ENCODE results near the gene ATRIP. TPM values are rescaled to one million over a fixed set of nuclear protein-coding genes. Genes with fewer than 3 reads are reported as not detected.

Gene ATRIP
- total RNA-seq, 1 experiment from 2014 or later, result 12.5 TPM

- CTCF ChIA-PET, result no interaction called here
- no peak for DNase-seq
- Mint-ChIP-seq H3K9me3 (ENCODE audit: low read depth, unreplicated experiment) (no peaks in the 10 kb centered on the region), H3K4me1 (ENCODE audit: low read depth, unreplicated experiment) (peaks cover 23% of the 10 kb centered on the region), H3K36me3 (ENCODE audit: insufficient read depth, unreplicated experiment) (peaks cover 65% of the 10 kb centered on the region), H3K4me3 (ENCODE audit: low read depth, unreplicated experiment) (no peak overlapping the region), H3K27ac (ENCODE audit: unreplicated experiment) (no peak overlapping the region), H3K27me3 (ENCODE audit: unreplicated experiment) (no peaks in the 10 kb centered on the region)
- no TSS peak for BruUV-seq (replicated peaks)
- intact Hi-C loops (cut with micrococcal nuclease; ENCODE audit: unreplicated experiment), result no loop called here
- TF ChIP-seq CTCF (IDR thresholded peaks at IDR 0.05; ENCODE audit: unreplicated experiment), result no peak
Measured at GRCh38 chr3:48420561-48420960, 26.0 kb upstream of the ATRIP start.

- no peak for DNase-seq
- intact Hi-C loops (cut with micrococcal nuclease; ENCODE audit: unreplicated experiment), result no loop called here
- Mint-ChIP-seq H3K27ac (ENCODE audit: unreplicated experiment) (no peak overlapping the region), H3K4me1 (ENCODE audit: low read depth, unreplicated experiment) (peaks cover 40% of the 10 kb centered on the region), H3K9me3 (ENCODE audit: low read depth, unreplicated experiment) (no peaks in the 10 kb centered on the region), H3K4me3 (ENCODE audit: low read depth, unreplicated experiment) (no peak overlapping the region), H3K27me3 (ENCODE audit: unreplicated experiment) (no peaks in the 10 kb centered on the region), H3K36me3 (ENCODE audit: insufficient read depth, unreplicated experiment) (peaks cover 58% of the 10 kb centered on the region)
- no peak for TF ChIP-seq CTCF (IDR thresholded peaks at IDR 0.05; ENCODE audit: unreplicated experiment)
- BruUV-seq (replicated peaks), result no TSS peak
- CTCF ChIA-PET, result no interaction called here
Measured at GRCh38 chr3:48422272-48422671, 24.3 kb upstream of the ATRIP start.

- peaks cover 62% of the 10 kb centered on the region for H3K36me3 Mint-ChIP-seq (ENCODE audit: insufficient read depth, unreplicated experiment)
- no peak overlapping the region for H3K27ac Mint-ChIP-seq (ENCODE audit: unreplicated experiment)
- intact Hi-C loops (cut with micrococcal nuclease; ENCODE audit: unreplicated experiment), result no loop called here
- no peaks in the 10 kb centered on the region for H3K27me3 Mint-ChIP-seq (ENCODE audit: unreplicated experiment)
- peaks cover 44% of the 10 kb centered on the region for H3K4me1 Mint-ChIP-seq (ENCODE audit: low read depth, unreplicated experiment)
- CTCF ChIA-PET, result no interaction called here
- no TSS peak for BruUV-seq (replicated peaks)
- DNase-seq, result no peak
- no peak overlapping the region for H3K4me3 Mint-ChIP-seq (ENCODE audit: low read depth, unreplicated experiment)
- H3K9me3 Mint-ChIP-seq (ENCODE audit: low read depth, unreplicated experiment), result no peaks in the 10 kb centered on the region
- TF ChIP-seq CTCF (IDR thresholded peaks at IDR 0.05; ENCODE audit: unreplicated experiment), result no peak
Measured at GRCh38 chr3:48422681-48423080, 23.9 kb upstream of the ATRIP start.

- Mint-ChIP-seq H3K4me3 (ENCODE audit: low read depth, unreplicated experiment) (no peak overlapping the region), H3K36me3 (ENCODE audit: insufficient read depth, unreplicated experiment) (peaks cover 63% of the 10 kb centered on the region), H3K9me3 (ENCODE audit: low read depth, unreplicated experiment) (no peaks in the 10 kb centered on the region), H3K4me1 (ENCODE audit: low read depth, unreplicated experiment) (peaks cover 51% of the 10 kb centered on the region), H3K27me3 (ENCODE audit: unreplicated experiment) (no peaks in the 10 kb centered on the region), H3K27ac (ENCODE audit: unreplicated experiment) (no peak overlapping the region)
- intact Hi-C loops (cut with micrococcal nuclease; ENCODE audit: unreplicated experiment), result no loop called here
- DNase-seq, result no peak
- no TSS peak for BruUV-seq (replicated peaks)
- CTCF ChIA-PET, result no interaction called here
- TF ChIP-seq CTCF (IDR thresholded peaks at IDR 0.05; ENCODE audit: unreplicated experiment), result no peak
Measured at GRCh38 chr3:48423241-48423882, 23.2 kb upstream of the ATRIP start.
